Activated CD4-positive, alpha-beta T cell treated with anti-CD3 and anti-CD28 coated beads for 36 hours (primary cell): ENCODE data around the gene OLFM2. TPM values are rescaled to one million over a fixed set of nuclear protein-coding genes. Genes with fewer than 3 reads are reported as not detected.

Experiments used
- ATAC-seq: fragments of 200-7000 bp; cut with Tn5 transposase; one replicate; pipeline ENCODE4 v1.10.0; 2021; ENCODE audit warnings: mild to moderate bottlenecking, moderate library complexity
- CTCF ChIA-PET: fragments of 350-600 bp; sonication (Branson Sonifier 250); formaldehyde crosslinking; loops from one replicate; lab custom pipeline; 2021; ENCODE audit warnings: antibody characterized with exemption; lab: Charles Lee
- POLR2A ChIA-PET: fragments of 350-600 bp; sonication (Branson Sonifier 250); formaldehyde crosslinking; loops from one replicate; lab custom pipeline; 2021; ENCODE audit warnings: antibody characterized with exemption, inconsistent platforms; lab: Charles Lee
- DNase-seq: peaks from one replicate; pipeline ENCODE4 v3.0.0-alpha.2; 2020
- H3K27ac Mint-ChIP-seq: one replicate; pipeline ENCODE4 v1.8.0; 2021; ENCODE audit warnings: mixed read lengths
- H3K27me3 Mint-ChIP-seq: one replicate; pipeline ENCODE4 v1.8.0; 2021; ENCODE audit warnings: mixed read lengths
- H3K36me3 Mint-ChIP-seq: one replicate; pipeline ENCODE4 v1.8.0; 2021; ENCODE audit warnings: low read depth, mixed read lengths
- H3K4me1 Mint-ChIP-seq: one replicate; pipeline ENCODE4 v1.8.0; 2021; ENCODE audit warnings: mixed read lengths
- H3K4me3 Mint-ChIP-seq: one replicate; pipeline ENCODE4 v1.8.0; 2021; ENCODE audit warnings: mild to moderate bottlenecking, moderate library complexity, mixed read lengths
- H3K9me3 Mint-ChIP-seq: one replicate; pipeline ENCODE4 v1.8.0; 2021; ENCODE audit warnings: low read depth, mixed read lengths
- intact Hi-C, 2 experiments: fragments of 100-400 bp; cut with DNase I in 1 of 2; cut with micrococcal nuclease in 1 of 2; formaldehyde crosslinking; loops; one replicate each; pipeline versions ENCODE4 v1.14.2 to v1.15.1; 2022 to 2024; cut with DNase I, micrococcal nuclease
- total RNA-seq, 2 experiments: library from RNA; stranded (reverse); gene quantifications; one replicate each; pipeline ENCODE4 v1.2.3, GENCODE V29; 2021

OLFM2 gene
- total RNA-seq, 2 experiments from 2014 or later, result 1.3 to 1.8 TPM

DNA sequence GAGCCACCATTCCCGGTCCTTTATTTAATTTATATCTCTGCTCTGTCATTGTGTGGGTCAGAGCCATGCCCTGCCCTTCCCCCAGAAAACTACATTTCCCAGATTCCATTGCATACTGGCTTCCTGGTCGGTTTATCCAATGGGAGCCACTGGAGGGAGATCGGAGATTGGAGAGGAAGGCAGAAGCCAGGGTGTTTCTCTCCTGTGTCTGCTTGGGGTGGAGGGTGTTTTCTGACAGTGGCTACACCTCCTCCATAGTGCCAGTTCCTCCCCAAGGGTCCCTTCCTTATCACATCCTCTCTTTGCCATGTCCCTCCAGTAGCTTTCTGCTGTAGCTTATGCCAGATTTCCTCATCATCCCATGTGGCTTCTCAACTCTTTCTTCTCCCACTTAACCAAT, 19.0 kb downstream of the OLFM2 start:
- DNase-seq (peak; percentile 33), ATAC-seq (peak; percentile 39)
- intact Hi-C loops, result no loop called here
- Mint-ChIP-seq H3K36me3 (no peaks in the 10 kb centered on the region), H3K27ac (no peak overlapping the region), H3K4me1 (peaks cover 3% of the 10 kb centered on the region), H3K27me3 (peaks cover 26% of the 10 kb centered on the region), H3K4me3 (no peak overlapping the region), H3K9me3 (no peaks in the 10 kb centered on the region)
- POLR2A ChIA-PET, result no interaction called here
- CTCF ChIA-PET, result interaction anchor here (0.6 to 1.0 kb wide), 2 partner anchors 21 to 24 kb away, joined by 3 read pairs; no protein-coding TSS in a partner anchor

DNA sequence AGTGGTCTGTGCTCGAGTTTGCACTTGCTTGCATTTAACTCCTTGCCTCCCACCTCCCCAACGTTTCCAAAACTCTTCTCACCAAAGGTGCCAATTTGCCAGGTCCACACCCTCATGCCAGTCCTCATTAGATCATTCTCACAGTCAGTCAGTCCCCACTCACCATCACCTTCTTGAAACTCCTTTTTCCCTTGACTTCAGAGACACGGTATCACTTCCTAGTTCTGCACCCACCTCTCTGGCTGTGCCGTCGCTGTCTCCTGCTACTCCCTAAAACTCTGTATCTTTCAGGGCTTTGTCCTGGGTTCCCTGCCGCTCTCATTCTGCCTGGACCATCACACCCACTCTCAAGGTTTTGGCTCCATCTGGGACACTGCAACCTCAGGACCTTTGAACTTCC, 19.6 kb downstream of the OLFM2 start:
- intact Hi-C loops, result no loop called here
- Mint-ChIP-seq H3K9me3 (no peaks in the 10 kb centered on the region), H3K36me3 (no peaks in the 10 kb centered on the region), H3K27me3 (peaks cover 26% of the 10 kb centered on the region), H3K27ac (no peak overlapping the region), H3K4me3 (no peak overlapping the region), H3K4me1 (peaks cover 3% of the 10 kb centered on the region)
- no peak for ATAC-seq
- DNase-seq, result no peak
- ChIA-PET CTCF (interaction anchor here (1.0 to 1.3 kb wide), 2 partner anchors 12 to 25 kb away, joined by 3 read pairs; no protein-coding TSS in a partner anchor), POLR2A (no interaction called here)

DNA sequence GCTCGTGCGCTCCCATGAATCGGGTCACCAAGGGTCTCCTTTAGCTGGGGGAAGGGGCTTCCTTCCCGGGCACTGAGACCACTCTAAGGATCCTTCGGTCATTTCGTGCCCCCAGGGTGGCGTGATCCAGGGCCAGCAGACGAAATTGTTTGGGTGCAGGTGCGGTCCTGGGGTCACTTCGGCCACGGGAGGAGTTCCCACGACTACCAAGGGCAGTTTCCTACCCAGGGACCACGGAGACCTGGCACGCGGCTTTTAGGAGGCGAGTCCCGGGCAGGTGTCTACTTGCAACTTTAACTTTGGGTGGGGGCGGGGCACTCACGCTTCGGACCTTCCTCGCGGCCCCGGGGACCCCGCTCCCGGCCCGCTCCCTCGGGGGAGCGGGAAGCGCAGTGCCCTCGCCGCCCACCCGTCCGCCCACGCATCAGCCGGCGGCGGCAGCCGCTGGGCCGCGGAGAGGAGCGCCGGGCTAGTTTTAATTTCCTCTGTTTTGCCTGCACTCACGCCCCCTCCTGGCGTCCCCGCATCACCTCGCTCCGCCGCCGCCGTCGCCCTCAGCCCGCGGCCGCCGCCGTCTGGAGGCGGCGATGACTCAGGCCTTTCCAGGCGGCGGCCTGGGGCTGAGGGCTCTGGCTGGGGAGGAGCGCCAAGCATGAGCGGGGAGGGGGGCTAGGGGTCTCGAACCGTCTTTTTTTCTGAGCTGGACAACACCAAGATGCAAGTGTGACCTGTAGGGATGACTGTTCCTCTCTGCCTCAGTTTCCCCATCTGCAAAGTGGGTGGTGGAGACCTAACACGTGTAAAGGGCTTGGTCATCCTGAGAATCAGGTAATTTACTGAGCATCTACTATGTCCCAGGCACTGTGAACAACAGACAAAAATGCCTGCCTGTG, 21.8 kb downstream of the OLFM2 start:
- peaks cover 3% of the 10 kb centered on the region for H3K4me1 Mint-ChIP-seq
- ATAC-seq (peak; percentile 97), DNase-seq (peak; percentile 93)
- H3K27me3 Mint-ChIP-seq, result peaks cover 27% of the 10 kb centered on the region
- POLR2A ChIA-PET, result no interaction called here
- CTCF ChIA-PET, result interaction anchor here (0.6 kb wide), 1 partner anchor 19 kb away, joined by 4 read pairs; no protein-coding TSS in a partner anchor
- intact Hi-C loops, result loop anchor here (1.0 to 5.0 kb wide), 8 partner anchors 51 to 1552 kb away; partner anchors contain the start of genes ANGPTL4 (in 1 of the 2), PIN1 (in 1 of the 2), ZNF317 (in 1 of the 2) and ZNF561 (in 1 of the 2)
- H3K4me3 Mint-ChIP-seq, result peak overlapping the region; percentile 53
- H3K36me3 Mint-ChIP-seq, result no peaks in the 10 kb centered on the region
- H3K9me3 Mint-ChIP-seq, result no peaks in the 10 kb centered on the region
- H3K27ac Mint-ChIP-seq, result no peak overlapping the region

DNA sequence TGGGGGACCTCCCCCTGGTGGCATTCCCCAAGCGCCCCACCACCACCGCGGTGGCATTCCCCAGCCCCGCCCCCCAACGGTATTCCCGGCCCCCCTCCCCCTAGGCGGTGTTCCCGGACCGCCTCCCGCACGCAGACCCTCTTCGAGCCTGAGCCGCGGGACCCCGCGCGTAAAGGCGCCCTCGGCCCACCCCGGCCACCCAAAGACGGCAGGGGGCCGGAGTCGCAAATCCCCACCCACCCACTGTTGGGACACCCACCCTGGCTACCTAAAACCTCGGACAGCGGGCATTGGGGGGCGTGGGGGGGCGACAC, 22.4 kb downstream of the OLFM2 start:
- Mint-ChIP-seq H3K9me3 (no peaks in the 10 kb centered on the region), H3K36me3 (no peaks in the 10 kb centered on the region), H3K27ac (no peak overlapping the region), H3K4me3 (peak overlapping the region; percentile 53), H3K4me1 (peaks cover 3% of the 10 kb centered on the region), H3K27me3 (peaks cover 28% of the 10 kb centered on the region)
- intact Hi-C loops, result loop anchor here (1.0 to 5.0 kb wide), 8 partner anchors 51 to 1552 kb away; partner anchors contain the start of genes ANGPTL4 (in 1 of the 2), PIN1 (in 1 of the 2), ZNF317 (in 1 of the 2) and ZNF561 (in 1 of the 2)
- ATAC-seq, result no peak
- DNase-seq, result peak; percentile 7
- ChIA-PET POLR2A (no interaction called here), CTCF (no interaction called here)

DNA sequence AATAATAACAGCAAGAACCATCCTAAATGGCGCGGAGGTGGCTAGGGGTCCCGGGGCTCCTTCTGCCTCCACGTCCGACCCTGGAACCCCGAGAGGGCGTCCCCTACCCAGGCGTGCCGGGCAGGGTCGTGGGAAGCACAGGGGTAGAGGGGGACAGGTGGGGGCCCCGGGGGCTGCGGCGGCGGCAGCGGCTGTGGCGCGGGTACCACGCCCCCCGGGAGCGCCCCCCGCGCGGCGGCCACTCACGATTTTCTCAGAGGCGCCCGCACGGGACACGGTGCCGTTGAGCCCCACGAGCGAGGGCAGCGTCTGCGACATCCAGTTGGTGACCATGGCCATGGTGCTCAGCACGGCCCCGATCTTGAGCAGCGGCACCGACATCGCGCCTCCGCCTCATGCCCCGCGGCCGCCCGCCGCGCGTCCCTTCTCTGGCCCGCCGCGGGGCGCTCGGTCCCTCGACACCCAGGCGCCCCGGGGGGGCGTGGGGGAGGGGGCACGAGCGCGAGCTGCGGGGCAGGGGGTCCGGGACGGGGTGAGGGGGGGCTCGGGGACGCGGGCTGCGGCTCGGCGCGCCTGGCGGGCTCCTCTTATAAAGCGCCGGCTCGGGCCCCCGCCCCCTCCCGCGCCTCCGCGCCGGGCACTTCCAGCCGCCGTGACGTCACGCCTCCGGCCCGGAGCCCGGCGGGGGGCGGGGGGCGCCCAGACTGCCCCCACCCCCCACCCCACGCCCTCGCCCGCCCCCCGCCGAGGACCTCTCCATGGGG, 22.9 kb downstream of the OLFM2 start:
- CTCF ChIA-PET, result no interaction called here
- Mint-ChIP-seq H3K4me1 (peaks cover 3% of the 10 kb centered on the region), H3K4me3 (peak overlapping the region; percentile 32), H3K27ac (no peak overlapping the region), H3K27me3 (peaks cover 24% of the 10 kb centered on the region), H3K36me3 (no peaks in the 10 kb centered on the region), H3K9me3 (no peaks in the 10 kb centered on the region)
- intact Hi-C loops, result loop anchor here (5.0 kb wide), 2 partner anchors 66 to 1551 kb away; partner anchors contain the start of gene ANGPTL4 (in 1 of the 2)
- ATAC-seq (no peak), DNase-seq (peak; percentile 38)
- POLR2A ChIA-PET, result no interaction called here

DNA sequence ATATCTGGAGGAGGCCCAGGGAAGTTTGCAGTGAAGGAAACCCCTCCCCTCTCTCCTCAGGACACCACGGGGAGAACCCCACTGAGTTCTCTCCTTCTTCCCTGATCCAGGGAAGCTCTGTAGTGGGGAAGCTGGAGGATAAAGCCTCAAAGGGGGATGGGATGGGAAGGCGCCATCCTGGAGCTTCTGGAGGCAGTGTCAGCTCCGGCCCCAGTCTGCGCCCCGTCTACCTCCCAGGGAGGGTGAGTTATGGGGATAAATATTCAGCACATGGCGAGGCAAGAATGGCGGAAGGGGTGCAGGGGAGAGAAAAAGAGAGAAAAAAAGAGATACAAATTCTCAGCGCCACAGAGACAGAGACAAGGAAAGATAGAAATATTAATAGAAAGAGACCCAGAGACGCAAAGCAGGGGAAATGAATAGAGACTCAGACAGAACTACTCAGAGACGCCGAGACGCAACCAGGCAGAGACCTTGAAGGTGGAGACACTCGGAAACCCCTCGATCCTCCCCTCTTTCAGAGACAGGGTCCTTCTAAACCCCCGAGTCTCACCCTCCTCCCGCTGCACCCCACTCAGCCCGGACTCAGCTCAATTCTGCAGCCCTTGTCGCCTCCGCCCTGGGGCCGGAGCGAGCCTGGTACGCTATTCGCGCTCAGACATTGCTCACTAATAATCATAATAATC, 23.6 kb downstream of the OLFM2 start:
- DNase-seq (no peak), ATAC-seq (no peak)
- ChIA-PET CTCF (interaction anchor here (0.6 kb wide), 1 partner anchor 298 kb away, joined by 3 read pairs; no protein-coding TSS in a partner anchor), POLR2A (no interaction called here)
- H3K27ac Mint-ChIP-seq, result no peak overlapping the region
- peaks cover 20% of the 10 kb centered on the region for H3K27me3 Mint-ChIP-seq
- H3K36me3 Mint-ChIP-seq, result no peaks in the 10 kb centered on the region
- H3K9me3 Mint-ChIP-seq, result no peaks in the 10 kb centered on the region
- H3K4me3 Mint-ChIP-seq, result peak overlapping the region; percentile 32
- intact Hi-C loops, result loop anchor here (5.0 kb wide), 2 partner anchors 65 to 1550 kb away; partner anchors contain the start of gene ANGPTL4 (in 1 of the 2)
- H3K4me1 Mint-ChIP-seq, result peaks cover 3% of the 10 kb centered on the region

DNA sequence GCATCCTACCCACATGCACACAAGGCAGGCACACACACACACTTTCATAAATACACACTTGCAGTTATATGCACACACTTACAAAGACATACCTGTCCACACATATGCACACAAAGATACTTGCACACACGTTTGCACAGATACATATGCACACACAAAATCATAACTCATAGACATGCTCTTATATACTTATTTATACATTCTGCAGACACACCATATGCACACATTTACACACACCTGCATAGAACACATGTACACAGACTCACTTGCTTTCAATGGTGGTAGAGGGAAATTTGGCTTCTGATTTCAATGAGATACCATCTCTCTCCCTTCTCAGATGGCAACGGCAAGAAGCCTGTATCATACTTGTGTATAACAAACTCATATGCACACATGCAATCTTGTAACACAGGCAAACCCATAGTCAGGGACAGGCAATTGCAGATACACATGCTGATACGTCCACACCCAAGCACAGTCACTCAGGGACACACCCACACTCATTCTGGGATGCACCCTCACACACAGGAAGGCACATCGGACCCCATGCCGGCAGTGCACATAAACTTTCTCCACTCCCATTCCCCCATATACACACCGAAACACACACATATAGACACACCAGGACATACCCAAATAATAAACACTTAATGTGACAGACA, 24.7 kb downstream of the OLFM2 start:
- H3K27ac Mint-ChIP-seq, result no peak overlapping the region
- peaks cover 3% of the 10 kb centered on the region for H3K4me1 Mint-ChIP-seq
- DNase-seq (no peak), ATAC-seq (no peak)
- intact Hi-C loops, result loop anchor here (5.0 kb wide), 2 partner anchors 64 to 1549 kb away; partner anchors contain the start of gene ANGPTL4 (in 1 of the 2)
- ChIA-PET CTCF (interaction anchor here (0.6 to 1.0 kb wide), 2 partner anchors 66 to 324 kb away, joined by 3 read pairs; no protein-coding TSS in a partner anchor), POLR2A (no interaction called here)
- no peaks in the 10 kb centered on the region for H3K9me3 Mint-ChIP-seq
- H3K36me3 Mint-ChIP-seq, result no peaks in the 10 kb centered on the region
- H3K27me3 Mint-ChIP-seq, result peaks cover 12% of the 10 kb centered on the region
- no peak overlapping the region for H3K4me3 Mint-ChIP-seq

DNA sequence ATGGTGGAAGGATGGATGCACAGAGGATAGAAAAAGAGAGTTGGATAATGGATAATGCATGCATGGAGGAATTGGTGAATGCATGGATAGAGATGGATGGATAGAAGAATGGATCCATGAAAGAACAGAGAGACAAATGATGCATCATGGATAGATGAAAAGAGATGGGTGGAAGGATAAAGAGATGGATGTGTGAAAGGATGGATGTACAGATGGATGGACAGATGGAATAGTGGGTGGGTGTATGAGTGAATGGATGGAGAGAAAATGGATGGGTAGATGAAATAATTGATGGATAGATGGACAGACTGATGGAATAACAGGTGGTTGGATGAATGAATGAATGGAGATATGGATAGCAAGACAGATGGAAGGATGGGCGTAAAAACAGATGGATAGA, 25.7 kb downstream of the OLFM2 start:
- ChIA-PET CTCF (interaction anchor here (0.6 to 1.0 kb wide), 2 partner anchors 65 to 325 kb away, joined by 3 read pairs; no protein-coding TSS in a partner anchor), POLR2A (no interaction called here)
- ATAC-seq, result no peak
- Mint-ChIP-seq H3K27me3 (peaks cover 11% of the 10 kb centered on the region), H3K27ac (no peak overlapping the region), H3K36me3 (no peaks in the 10 kb centered on the region), H3K9me3 (no peaks in the 10 kb centered on the region), H3K4me3 (no peak overlapping the region), H3K4me1 (peaks cover 3% of the 10 kb centered on the region)
- DNase-seq, result no peak
- intact Hi-C loops, result loop anchor here (5.0 kb wide), 2 partner anchors 63 to 1548 kb away; partner anchors contain the start of gene ANGPTL4 (in 1 of the 2)

DNA sequence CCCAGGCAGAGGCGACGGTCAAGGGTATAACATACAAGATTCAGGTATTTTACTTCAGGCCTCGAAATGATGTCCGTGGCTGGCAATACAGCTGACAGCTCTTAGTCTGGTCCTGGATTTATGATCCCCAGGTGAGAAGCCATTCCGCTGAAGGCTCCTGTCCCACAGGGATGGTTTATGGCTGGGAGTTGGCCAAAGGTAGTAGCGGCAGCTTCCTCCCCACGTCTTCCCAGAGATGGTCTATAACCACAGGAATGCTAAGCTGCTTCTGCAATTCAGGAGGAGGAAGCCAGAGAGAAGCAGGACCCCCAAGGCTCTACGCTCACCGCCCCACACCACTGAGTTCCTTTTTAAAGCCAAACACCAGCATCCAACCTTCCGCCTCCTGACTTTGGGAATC, 27.1 kb downstream of the OLFM2 start:
- DNase-seq (no peak), ATAC-seq (no peak)
- ChIA-PET POLR2A (no interaction called here), CTCF (interaction anchor here (0.7 to 0.9 kb wide), 2 partner anchors 11 to 303 kb away, joined by 3 read pairs; no protein-coding TSS in a partner anchor)
- no peak overlapping the region for H3K27ac Mint-ChIP-seq
- no peak overlapping the region for H3K4me3 Mint-ChIP-seq
- H3K9me3 Mint-ChIP-seq, result no peaks in the 10 kb centered on the region
- intact Hi-C loops, result no loop called here
- H3K27me3 Mint-ChIP-seq, result peaks cover 10% of the 10 kb centered on the region
- H3K4me1 Mint-ChIP-seq, result peaks cover 3% of the 10 kb centered on the region
- no peaks in the 10 kb centered on the region for H3K36me3 Mint-ChIP-seq

DNA sequence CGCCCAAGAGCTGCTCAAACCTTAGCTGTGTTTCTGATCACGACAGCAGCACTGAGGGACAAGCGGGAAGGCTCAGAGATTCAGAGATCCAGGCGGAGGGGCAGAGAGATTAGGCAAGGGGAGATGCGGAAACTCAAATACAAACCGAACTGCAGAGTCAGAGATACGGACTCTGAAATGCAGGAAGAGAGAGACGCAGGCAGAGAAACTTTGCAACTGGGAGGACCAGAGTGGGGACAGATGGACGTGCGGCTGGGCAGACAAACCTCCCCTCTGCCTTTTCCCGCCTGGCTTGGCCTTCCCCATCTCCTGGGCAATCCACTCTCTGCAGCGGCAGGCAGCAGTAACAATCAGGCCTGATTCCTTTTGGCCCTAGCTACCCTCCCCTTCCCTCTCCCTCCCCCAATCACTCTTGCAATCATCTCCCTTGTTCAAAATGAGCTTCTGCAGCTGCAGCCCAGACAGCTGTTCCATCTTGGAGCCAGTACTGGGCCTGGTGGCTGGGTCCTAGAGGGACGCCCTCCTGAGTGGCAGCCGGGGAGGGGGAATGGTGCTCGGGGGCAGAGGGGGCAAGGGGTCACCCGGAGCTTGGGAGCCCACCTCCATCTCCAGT, 29.7 kb downstream of the OLFM2 start:
- CTCF ChIA-PET, result interaction anchor here (0.7 to 1.0 kb wide), 2 partner anchors 23 to 149 kb away, joined by 3 read pairs; no protein-coding TSS in a partner anchor
- no peak for DNase-seq
- H3K4me1 Mint-ChIP-seq, result no peaks in the 10 kb centered on the region
- POLR2A ChIA-PET, result no interaction called here
- peaks cover 4% of the 10 kb centered on the region for H3K27me3 Mint-ChIP-seq
- no peaks in the 10 kb centered on the region for H3K9me3 Mint-ChIP-seq
- intact Hi-C loops, result no loop called here
- no peak overlapping the region for H3K27ac Mint-ChIP-seq
- H3K4me3 Mint-ChIP-seq, result no peak overlapping the region
- no peaks in the 10 kb centered on the region for H3K36me3 Mint-ChIP-seq
- no peak for ATAC-seq
